Endodermal cell (in vitro differentiated cells): Measurements from ENCODE around the gene EFNA5. TPM values are rescaled to one million over a fixed set of nuclear protein-coding genes. Genes with fewer than 3 reads are reported as not detected.

ENCODE experiments used
- DNase-seq: peaks from one replicate; pipeline ENCODE4 v3.0.0-alpha.2; 2017
- H3K27ac ChIP-seq: 2 replicates; pipeline ENCODE4 v1.5.1; 2013; ENCODE audit warnings: mild to moderate bottlenecking, low read depth, low read length, moderate library complexity
- H3K27me3 ChIP-seq: 2 replicates; pipeline ENCODE4 v1.6.1; 2013; ENCODE audit warnings: mild to moderate bottlenecking, low read length, moderate library complexity; ENCODE audit not compliant: insufficient read depth, control insufficient read depth, poor library complexity, severe bottlenecking
- H3K36me3 ChIP-seq: 2 replicates; pipeline ENCODE4 v1.7.0; 2013; ENCODE audit warnings: mild to moderate bottlenecking, low read length, moderate library complexity; ENCODE audit not compliant: control insufficient read depth, insufficient read depth
- H3K4me1 ChIP-seq: one replicate; pipeline ENCODE4 v1.7.0; 2013; ENCODE audit warnings: low read length; ENCODE audit not compliant: control insufficient read depth, insufficient read depth
- H3K4me3 ChIP-seq: 2 replicates; pipeline ENCODE4 v1.5.1; 2013; ENCODE audit warnings: mild to moderate bottlenecking, low read length, moderate library complexity
- H3K9ac ChIP-seq: 2 replicates; pipeline ENCODE4 v1.6.1; 2013; ENCODE audit warnings: mild to moderate bottlenecking, low read length, moderate library complexity; ENCODE audit not compliant: poor library complexity, severe bottlenecking; ENCODE audit errors: extremely low read depth
- H3K9me3 ChIP-seq: 2 replicates; pipeline ENCODE4 v1.6.1; 2013; ENCODE audit warnings: mild to moderate bottlenecking, low read length, moderate library complexity; ENCODE audit not compliant: control insufficient read depth
- H3K27ac Mint-ChIP-seq: 2 replicates; pipeline ENCODE4 v1.8.0; 2020; ENCODE audit warnings: mixed read lengths
- H3K27me3 Mint-ChIP-seq: 2 replicates; pipeline ENCODE4 v1.8.0; 2021; ENCODE audit warnings: mild to moderate bottlenecking, mixed read lengths; ENCODE audit not compliant: insufficient read depth
- H3K36me3 Mint-ChIP-seq: 2 replicates; pipeline ENCODE4 v1.8.0; 2020; ENCODE audit warnings: low read depth, mixed read lengths
- H3K4me1 Mint-ChIP-seq: 2 replicates; pipeline ENCODE4 v1.8.0; 2020; ENCODE audit warnings: mixed read lengths
- H3K4me3 Mint-ChIP-seq: 2 replicates; pipeline ENCODE4 v1.8.0; 2020; ENCODE audit warnings: mild to moderate bottlenecking, moderate library complexity, mixed read lengths
- H3K9me3 Mint-ChIP-seq: 2 replicates; pipeline ENCODE4 v1.8.0; 2020; ENCODE audit warnings: mild to moderate bottlenecking, mixed read lengths
- CTCF ChIP-seq: fragments of 200-600 bp; sonication (generic); conservative IDR thresholded peaks from 2 replicates; pipeline ENCODE4 v1.5.0; 2021; ENCODE audit warnings: antibody characterized with exemption, mild to moderate bottlenecking
- WGBS, 2 experiments: methylation state at CpG; one replicate each; pipeline versions ENCODE4 v1.1.5 to v1.1.7; 2013; ENCODE audit warnings: missing lambda C conversion rate in 2 of 2, mixed read lengths in 1 of 2; ENCODE audit not compliant: insufficient coverage in 1 of 2, insufficient read length in 1 of 2; 5-methylcytosine and 5-hydroxymethylcytosine counted together
- total RNA-seq, 2 donors: library from RNA; stranded (reverse); fragmentation: NEBNext Ultra II Directional in 1 of 2; extraction: Animal tissue kit (Norgen Biotek cat#: 25700) in 1 of 2; gene quantifications; 2 replicates in 1 of 2; 3 replicates in 1 of 2; pipeline ENCODE4 v1.2.1, GENCODE V29; 2021

The EFNA5 gene
- total RNA-seq, 2 donors from 2014 or later, result 53.3 to 63.1 TPM

- Histone ChIP-seq H3K4me1 (peaks cover 11% of the 10 kb centered on the region), H3K9me3 (no peaks in the 10 kb centered on the region), H3K36me3 (peaks cover 12% of the 10 kb centered on the region), H3K4me3 (no peak overlapping the region), H3K9ac (no peak overlapping the region), H3K27ac (no peak overlapping the region), H3K27me3 (no peaks in the 10 kb centered on the region)
- H3K4me1 Mint-ChIP-seq, result peaks cover 43% of the 10 kb centered on the region
- DNase-seq, result no peak
- WGBS, 2 experiments, result 100% methylated on average over 1 of the region's 1 CpG; no CpG with 5 or more reads in 1 of the 2 experiments
- no peaks in the 10 kb centered on the region for H3K9me3 Mint-ChIP-seq
- H3K27ac Mint-ChIP-seq, result no peak overlapping the region
- H3K27me3 Mint-ChIP-seq, result no peaks in the 10 kb centered on the region
- no peak for TF ChIP-seq CTCF
- no peak overlapping the region for H3K4me3 Mint-ChIP-seq
- no peaks in the 10 kb centered on the region for H3K36me3 Mint-ChIP-seq
Measured at GRCh38 chr5:107617052-107617451, 53.7 kb downstream of the EFNA5 start.

GRCh38 chr5:107616213-107616612 lies 54.5 kb downstream of the EFNA5 start:
- no peak overlapping the region for H3K27ac Mint-ChIP-seq
- no peaks in the 10 kb centered on the region for H3K36me3 Mint-ChIP-seq
- H3K4me3 Mint-ChIP-seq, result no peak overlapping the region
- H3K4me1 ChIP-seq, result peaks cover 11% of the 10 kb centered on the region
- no peak overlapping the region for H3K4me3 ChIP-seq
- WGBS, 2 experiments, result 91 to 100% methylated on average over 2 to 4 of the region's 4 CpGs
- no peak for DNase-seq
- H3K4me1 Mint-ChIP-seq, result peaks cover 39% of the 10 kb centered on the region
- H3K27me3 ChIP-seq, result no peaks in the 10 kb centered on the region
- no peak for TF ChIP-seq CTCF
- H3K27ac ChIP-seq, result no peak overlapping the region
- H3K36me3 ChIP-seq, result peaks cover 12% of the 10 kb centered on the region
- H3K9me3 ChIP-seq, result no peaks in the 10 kb centered on the region
- no peak overlapping the region for H3K9ac ChIP-seq
- H3K9me3 Mint-ChIP-seq, result no peaks in the 10 kb centered on the region
- H3K27me3 Mint-ChIP-seq, result no peaks in the 10 kb centered on the region

GRCh38 chr5:107615299-107615817 lies 55.4 kb downstream of the EFNA5 start:
- no peak overlapping the region for H3K27ac ChIP-seq
- H3K27ac Mint-ChIP-seq, result no peak overlapping the region
- no peak overlapping the region for H3K9ac ChIP-seq
- H3K27me3 ChIP-seq, result no peaks in the 10 kb centered on the region
- WGBS, 2 experiments, result 90 to 93% methylated on average over 7 of the region's 7 CpGs
- no peak for TF ChIP-seq CTCF
- peaks cover 15% of the 10 kb centered on the region for H3K36me3 ChIP-seq
- peaks cover 37% of the 10 kb centered on the region for H3K4me1 Mint-ChIP-seq
- H3K4me3 ChIP-seq, result no peak overlapping the region
- no peak overlapping the region for H3K4me3 Mint-ChIP-seq
- H3K9me3 Mint-ChIP-seq, result no peaks in the 10 kb centered on the region
- H3K9me3 ChIP-seq, result no peaks in the 10 kb centered on the region
- H3K27me3 Mint-ChIP-seq, result no peaks in the 10 kb centered on the region
- peaks cover 11% of the 10 kb centered on the region for H3K4me1 ChIP-seq
- no peak for DNase-seq
- peaks cover 3% of the 10 kb centered on the region for H3K36me3 Mint-ChIP-seq
